SK-N-MC (cell line): ENCODE measurements around the gene ESPN.

Source experiments
- EZH2 ChIP-seq: fragments of 200-600 bp; sonication (generic); IDR thresholded peaks from one replicate; pipeline ENCODE4 v1.6.1; 2017; ENCODE audit warnings: antibody characterized with exemption
- FOXP2 ChIP-seq: optimal IDR thresholded peaks from 2 replicates; pipeline ENCODE3; 2011; ENCODE audit warnings: mild to moderate bottlenecking, moderate library complexity; ENCODE audit not compliant: insufficient read depth; ENCODE audit errors: extremely low read length, control extremely low read depth
- POLR2AphosphoS5 ChIP-seq: IDR thresholded peaks from 2 replicates; pipeline ENCODE4 v1.6.1; 2012; ENCODE audit warnings: mild to moderate bottlenecking, low read depth, low read length, borderline replicate concordance

DNA sequence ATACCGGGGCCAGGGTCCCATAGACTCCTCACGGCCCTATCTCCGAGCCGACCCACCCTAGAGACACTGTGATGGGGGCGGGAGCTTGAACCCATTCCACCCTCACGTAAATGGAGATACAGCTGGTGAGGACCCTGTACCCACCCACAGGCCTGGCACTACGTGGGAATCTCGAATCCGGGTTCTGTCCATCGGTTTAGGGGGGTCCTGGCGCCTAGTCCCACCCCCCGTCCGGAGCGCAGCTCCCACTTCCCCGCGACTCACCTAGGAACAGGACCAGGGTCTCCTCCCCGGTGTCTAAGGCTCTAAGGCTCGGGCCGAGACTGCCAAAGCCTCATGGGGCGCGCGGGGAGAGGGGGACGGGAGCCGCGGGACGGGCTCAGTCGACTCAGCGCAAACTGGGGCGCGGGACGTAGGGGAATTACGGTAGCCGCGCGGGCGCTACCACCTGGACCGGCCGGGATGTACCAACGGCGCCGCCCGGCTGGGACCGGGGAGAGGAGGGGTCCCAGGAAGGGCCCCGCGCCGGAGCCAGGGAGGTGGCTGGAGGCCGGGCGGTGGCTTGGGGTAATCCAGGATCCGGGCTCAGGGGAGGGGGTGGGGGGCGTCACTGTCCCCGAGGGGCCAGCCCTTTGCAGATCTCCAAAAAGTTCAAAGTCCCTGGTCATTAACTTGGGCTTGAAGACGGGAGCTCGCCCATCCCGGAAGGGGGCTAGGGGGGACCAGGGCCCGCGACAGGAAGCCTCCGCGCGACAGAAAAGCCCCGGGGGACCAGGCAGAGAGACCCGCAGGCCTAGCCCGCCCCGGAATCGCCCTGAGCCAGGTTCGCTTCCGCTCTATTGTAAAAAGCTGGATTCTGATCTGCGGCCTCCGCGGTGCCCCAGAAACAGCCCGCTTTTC, 65.9 kb downstream of the ESPN start:
- no peak; the same call in 1 of the 2 replicates for TF ChIP-seq POLR2AphosphoS5
- no peak for TF ChIP-seq EZH2
- no peak for TF ChIP-seq FOXP2
